Measurements from ENCODE around the gene ROM1. TPM values are rescaled to one million over a fixed set of nuclear protein-coding genes. Genes with fewer than 3 reads are reported as not detected.
"Not testable (repeated sequence)": the region's sequence is repeated elsewhere in the genome, so short reads cannot be mapped to it uniquely, and the experiment has no call there.

Gene ROM1
- total RNA-seq, 2 experiments from 2014 or later: 1.4 to 2.4 TPM

- Mint-ChIP-seq H3K4me1 (peaks cover 41% of the 10 kb centered on the region), H3K27me3 (no peaks in the 10 kb centered on the region), H3K27ac (peak overlapping the region; percentile 95), H3K36me3 (peaks cover 42% of the 10 kb centered on the region), H3K9me3 (no peaks in the 10 kb centered on the region), H3K4me3 (peak overlapping the region; percentile 99)
- peak; percentile 10 for ATAC-seq (ENCODE audit: low read depth)
- POLR2A ChIA-PET: interaction anchor here (0.7 to 3.3 kb wide), 31 partner anchors 10 to 307 kb away, joined by 3 to 68 read pairs (median 7); partner anchors contain the start of genes AHNAK, B3GAT3, C11orf98 and CSKMT
- DNase-seq: peak; percentile 41
These were observed 38.5 kb upstream of the ROM1 start for GRCh38 chr11:62574363-62575071.

DNA sequence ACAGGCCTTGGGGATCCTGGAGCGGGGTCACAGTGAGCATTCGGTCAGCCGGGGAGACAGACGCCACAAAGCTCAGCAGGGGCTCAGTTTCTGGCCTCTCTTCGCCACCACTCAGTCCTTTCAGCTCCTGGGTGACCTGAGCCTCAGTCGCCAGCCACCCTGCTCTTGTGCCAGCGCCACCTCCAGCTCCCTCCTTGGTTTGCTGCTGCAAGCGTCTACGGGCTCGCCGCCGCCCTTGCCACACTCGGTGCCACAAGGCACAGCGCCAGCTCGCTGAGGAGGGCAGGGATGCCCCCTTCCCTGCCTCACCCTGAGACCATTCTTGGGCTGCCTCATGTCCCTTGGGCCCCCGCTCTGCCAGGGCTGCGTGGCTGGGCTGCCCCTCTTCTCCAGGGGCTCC lies 37.9 kb upstream of the ROM1 start:
- H3K36me3 Mint-ChIP-seq: peaks cover 40% of the 10 kb centered on the region
- DNase-seq: no peak

DNA sequence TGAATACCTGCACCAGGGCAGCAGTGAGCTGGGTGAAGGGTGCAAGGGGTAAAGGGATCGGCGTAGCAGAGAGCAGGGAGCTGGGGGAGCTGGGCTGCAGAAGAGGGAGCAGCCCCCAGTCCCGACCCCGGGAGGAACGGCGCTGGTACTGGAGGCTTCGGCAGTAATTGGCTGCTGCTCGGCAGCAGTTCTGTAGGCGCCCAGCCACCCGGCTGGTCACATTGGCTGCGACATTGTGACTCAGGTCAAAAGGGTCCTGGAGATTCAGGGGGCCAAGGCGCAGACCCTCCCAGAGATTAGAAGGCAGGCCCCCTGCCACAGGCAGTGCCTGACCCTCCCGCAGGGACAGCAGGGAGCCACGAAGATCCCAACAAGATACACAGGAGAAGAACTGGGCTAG lies 37.2 kb upstream of the ROM1 start:
- peaks cover 34% of the 10 kb centered on the region for H3K4me1 Mint-ChIP-seq
- ATAC-seq (ENCODE audit: low read depth) (no peak), DNase-seq (no peak)
- H3K4me3 Mint-ChIP-seq: peak overlapping the region; percentile 99
- H3K36me3 Mint-ChIP-seq: peaks cover 37% of the 10 kb centered on the region
- POLR2A ChIA-PET: interaction anchor here (0.6 to 2.3 kb wide), 4 partner anchors 9 to 151 kb away, joined by 3 to 23 read pairs (median 6); partner anchors contain the start of genes HNRNPUL2 and TUT1
- H3K9me3 Mint-ChIP-seq: no peaks in the 10 kb centered on the region
- H3K27me3 Mint-ChIP-seq: no peaks in the 10 kb centered on the region
- peak overlapping the region; percentile 44 for H3K27ac Mint-ChIP-seq

More for the DNA sequence above, 37.9 kb upstream of the ROM1 start:
- Mint-ChIP-seq H3K4me1 (peaks cover 38% of the 10 kb centered on the region), H3K27me3 (no peaks in the 10 kb centered on the region), H3K27ac (peak overlapping the region; percentile 95), H3K9me3 (no peaks in the 10 kb centered on the region), H3K4me3 (peak overlapping the region; percentile 99)
- ATAC-seq (ENCODE audit: low read depth): no peak
- POLR2A ChIA-PET: interaction anchor here (0.8 to 3.3 kb wide), 11 partner anchors 9 to 281 kb away, joined by 3 to 68 read pairs (median 10); partner anchors contain the start of genes B3GAT3, C11orf98, CSKMT and HNRNPUL2

GRCh38 chr11:62577046-62577714 lies 35.9 kb upstream of the ROM1 start:
- peaks cover 28% of the 10 kb centered on the region for H3K36me3 Mint-ChIP-seq
- H3K4me3 Mint-ChIP-seq: no peak overlapping the region
- no peak overlapping the region for H3K27ac Mint-ChIP-seq
- ATAC-seq (ENCODE audit: low read depth): no peak
- no peak for DNase-seq
- POLR2A ChIA-PET: interaction anchor here (0.7 to 4.8 kb wide), 4 partner anchors 14 to 278 kb away, joined by 3 to 35 read pairs (median 4); partner anchors contain the start of genes MTA2 and TUT1
- no peaks in the 10 kb centered on the region for H3K27me3 Mint-ChIP-seq
- H3K4me1 Mint-ChIP-seq: peaks cover 23% of the 10 kb centered on the region
- H3K9me3 Mint-ChIP-seq: no peaks in the 10 kb centered on the region

- Mint-ChIP-seq H3K4me1 (peaks cover 13% of the 10 kb centered on the region), H3K27me3 (no peaks in the 10 kb centered on the region), H3K27ac (no peak overlapping the region), H3K9me3 (no peaks in the 10 kb centered on the region), H3K4me3 (no peak overlapping the region), H3K36me3 (peaks cover 15% of the 10 kb centered on the region)
- ATAC-seq (ENCODE audit: low read depth) (no peak), DNase-seq (no peak)
- POLR2A ChIA-PET: interaction anchor here (4.8 kb wide), 1 partner anchor 13 kb away, joined by 35 read pairs; the partner anchor contains the start of gene TUT1
These were observed 34.5 kb upstream of the ROM1 start for GRCh38 chr11:62578541-62578940.

- H3K4me3 Mint-ChIP-seq: no peak overlapping the region
- ATAC-seq (ENCODE audit: low read depth): no peak
- no peak for DNase-seq
- POLR2A ChIA-PET: interaction anchor here (0.7 to 4.8 kb wide), 2 partner anchors 12 to 110 kb away, joined by 3 to 35 read pairs; partner anchors contain the start of gene TUT1
- H3K27me3 Mint-ChIP-seq: no peaks in the 10 kb centered on the region
- no peaks in the 10 kb centered on the region for H3K9me3 Mint-ChIP-seq
- H3K27ac Mint-ChIP-seq: no peak overlapping the region
- peaks cover 13% of the 10 kb centered on the region for H3K4me1 Mint-ChIP-seq
- peaks cover 14% of the 10 kb centered on the region for H3K36me3 Mint-ChIP-seq
These were observed 33.8 kb upstream of the ROM1 start for GRCh38 chr11:62579252-62579651.

GRCh38 chr11:62580959-62581715 lies 31.9 kb upstream of the ROM1 start:
- Mint-ChIP-seq H3K4me1 (peaks cover 4% of the 10 kb centered on the region), H3K4me3 (no peak overlapping the region), H3K27ac (peak overlapping the region; percentile 49), H3K27me3 (no peaks in the 10 kb centered on the region), H3K9me3 (no peaks in the 10 kb centered on the region), H3K36me3 (peaks cover 13% of the 10 kb centered on the region)
- no peak for ATAC-seq (ENCODE audit: low read depth)
- POLR2A ChIA-PET: interaction anchor here (0.6 to 4.8 kb wide), 4 partner anchors 10 to 157 kb away, joined by 3 to 35 read pairs (median 4); partner anchors contain the start of gene TUT1
- DNase-seq: no peak

DNA sequence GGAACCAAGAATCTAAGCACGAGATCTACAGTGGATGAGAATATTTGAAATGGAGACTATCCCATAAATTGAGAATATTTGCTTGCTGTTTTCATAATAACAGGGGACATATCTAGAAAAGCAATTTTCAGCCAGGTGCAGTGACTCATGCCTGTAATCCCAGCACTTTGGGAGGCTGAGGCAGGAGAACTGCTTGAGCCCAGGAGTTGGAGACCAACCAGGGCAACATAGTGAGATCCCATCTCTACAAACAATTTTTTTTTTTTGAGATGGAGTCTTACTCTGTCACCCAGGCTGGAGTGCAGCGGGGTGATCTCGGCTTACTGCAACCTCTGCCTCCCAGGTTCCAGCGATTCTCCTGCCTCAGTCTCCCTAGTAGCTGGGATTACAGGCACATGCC lies 31.3 kb upstream of the ROM1 start:
- POLR2A ChIA-PET: interaction anchor here (0.7 kb wide), 1 partner anchor 155 kb away, joined by 3 read pairs; no protein-coding TSS in a partner anchor
- H3K9me3 Mint-ChIP-seq: not testable (repeated sequence)

DNA sequence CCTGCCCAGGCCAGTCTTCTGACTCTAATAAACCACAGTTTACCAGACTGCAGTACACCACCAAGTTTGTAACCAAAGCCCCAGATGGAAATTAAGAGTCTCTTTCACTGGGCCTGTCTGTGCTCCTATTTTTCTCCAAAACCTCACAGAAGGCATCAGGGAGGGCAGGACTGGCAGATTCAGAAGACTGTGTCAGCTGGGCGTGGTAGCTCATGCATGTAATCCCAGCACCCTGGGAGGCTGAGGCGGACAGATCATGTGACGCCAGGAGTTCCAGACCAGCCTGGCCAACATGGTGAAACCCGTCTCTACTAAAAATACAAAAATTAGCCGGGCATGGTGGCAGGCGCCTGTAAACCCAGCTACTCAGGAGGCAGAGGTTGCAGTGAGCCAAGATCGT lies 27.7 kb upstream of the ROM1 start:
- H3K4me1 Mint-ChIP-seq: peaks cover 12% of the 10 kb centered on the region
- not testable (repeated sequence) for ATAC-seq (ENCODE audit: low read depth); H3K9me3 Mint-ChIP-seq; DNase-seq; H3K36me3 Mint-ChIP-seq; H3K4me3 Mint-ChIP-seq; H3K27ac Mint-ChIP-seq; H3K27me3 Mint-ChIP-seq
- POLR2A ChIA-PET: interaction anchor here (0.8 to 3.8 kb wide), 3 partner anchors 11 to 36 kb away, joined by 3 to 23 read pairs (median 3); partner anchors contain the start of genes B3GAT3, EEF1G and EML3

More for the DNA sequence above, 31.3 kb upstream of the ROM1 start:
- H3K4me1 Mint-ChIP-seq; ATAC-seq (ENCODE audit: low read depth); H3K27ac Mint-ChIP-seq; H3K4me3 Mint-ChIP-seq; H3K27me3 Mint-ChIP-seq; DNase-seq: not testable (repeated sequence)
- H3K36me3 Mint-ChIP-seq: peaks cover 13% of the 10 kb centered on the region

DNA sequence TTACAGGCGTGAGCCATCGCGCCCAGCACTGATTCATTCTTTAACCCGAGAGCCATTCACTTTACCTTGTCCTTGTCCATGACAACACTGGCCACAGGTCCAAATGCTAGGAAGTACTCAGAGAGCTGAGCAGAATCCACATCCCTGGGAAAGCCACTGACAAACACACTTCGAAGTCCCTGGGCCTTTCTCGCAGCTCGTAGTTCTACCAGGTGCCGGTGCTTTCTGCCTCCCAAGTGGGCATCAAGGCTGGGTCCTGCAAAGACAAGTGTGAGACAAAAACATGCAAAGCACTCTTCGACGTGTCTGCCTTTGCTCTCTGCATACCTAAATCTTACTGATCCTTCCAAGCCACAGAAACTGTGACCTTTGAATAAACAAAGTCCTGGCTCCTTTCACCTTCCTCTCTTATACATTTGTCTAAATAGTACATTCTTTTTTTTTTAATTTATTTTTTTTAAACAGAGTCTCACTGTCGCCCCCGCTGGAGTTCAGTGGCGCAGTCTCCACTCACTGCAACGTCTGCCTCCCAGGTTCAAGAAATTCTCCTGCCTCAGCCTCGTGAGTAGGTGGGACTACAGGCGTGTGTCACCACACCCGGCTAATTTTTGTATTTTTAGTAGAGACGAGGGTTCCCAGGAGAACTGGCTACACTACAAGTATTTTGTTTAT lies 24.0 kb upstream of the ROM1 start:
- H3K4me1 Mint-ChIP-seq: peaks cover 30% of the 10 kb centered on the region
- peak overlapping the region; percentile 30 for H3K4me3 Mint-ChIP-seq
- POLR2A ChIA-PET: no interaction called here
- H3K27me3 Mint-ChIP-seq: no peaks in the 10 kb centered on the region
- no peak overlapping the region for H3K27ac Mint-ChIP-seq
- H3K36me3 Mint-ChIP-seq: peaks cover 13% of the 10 kb centered on the region
- no peak for DNase-seq
- no peaks in the 10 kb centered on the region for H3K9me3 Mint-ChIP-seq
- no peak for ATAC-seq (ENCODE audit: low read depth)

GRCh38 chr11:62591448-62592145 lies 21.5 kb upstream of the ROM1 start, which contains the start of gene TUT1:
TSS of gene TUT1 (minus strand) at chr11:62591523. CDS start at chr11:62591485, 38 bp downstream.
- ATAC-seq (ENCODE audit: low read depth) (peak; percentile 88), DNase-seq (peak; percentile 91)
- no peaks in the 10 kb centered on the region for H3K9me3 Mint-ChIP-seq
- H3K36me3 Mint-ChIP-seq: peaks cover 21% of the 10 kb centered on the region
- peak within 1 kb of the TSS; percentile 99 for H3K27ac Mint-ChIP-seq
- POLR2A ChIA-PET: interaction anchor here (0.5 to 4.8 kb wide), 52 partner anchors 8 to 291 kb away, joined by 3 to 83 read pairs (median 7); partner anchors contain the start of genes AHNAK, B3GAT3, BSCL2 and C11orf98
- peaks cover 38% of the 10 kb centered on the region for H3K4me1 Mint-ChIP-seq
- H3K27me3 Mint-ChIP-seq: no peaks in the 10 kb centered on the region
- H3K4me3 Mint-ChIP-seq: peak within 1 kb of the TSS; percentile 100
